Activated CD8-positive, alpha-beta memory T cell treated with anti-CD3 and anti-CD28 coated beads for 48 hours (primary cell): ENCODE measurements around the gene FRMD4A.

Source experiments
- DNase-seq, 3 experiments: peaks; one replicate each; pipeline ENCODE4 v3.0.0-alpha.2; 2020; ENCODE audit warnings: low read depth in 2 of 3, low spot score in 2 of 3

The FRMD4A gene

DNA sequence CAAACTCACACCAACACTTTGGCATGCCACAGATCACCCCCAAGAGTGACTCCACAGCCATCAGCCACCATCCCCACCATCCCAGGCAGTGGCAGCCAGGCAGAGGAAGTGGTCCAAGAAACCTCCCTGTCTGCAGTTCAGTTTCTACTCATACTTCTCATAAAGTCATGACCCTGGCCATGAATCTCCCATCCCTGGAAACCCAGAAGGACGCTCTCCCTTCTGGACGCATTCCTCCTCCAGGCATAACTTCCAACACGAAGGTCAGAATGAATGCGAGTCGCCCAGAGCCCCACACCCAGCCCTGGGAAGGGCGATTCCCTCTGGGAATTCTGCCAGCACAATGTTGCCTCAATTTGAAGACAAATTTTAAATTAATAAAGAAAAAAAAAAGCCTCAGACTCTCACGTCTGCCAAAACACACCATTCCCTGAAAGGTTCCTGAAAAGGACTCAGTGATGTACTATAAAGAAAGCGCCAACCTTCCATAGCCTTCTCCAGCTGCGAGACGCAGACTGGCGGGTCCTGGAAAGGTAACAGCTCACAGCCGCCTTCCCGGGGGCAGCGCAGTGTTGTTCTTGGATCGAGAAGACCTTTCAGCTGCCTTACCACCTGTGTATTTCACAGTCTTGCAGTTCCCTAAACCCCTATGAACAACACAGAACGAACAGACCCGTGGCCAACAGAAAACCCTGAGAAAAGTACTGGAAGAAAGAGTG, 307.6 kb downstream of the FRMD4A start:
- no peak for DNase-seq

DNA sequence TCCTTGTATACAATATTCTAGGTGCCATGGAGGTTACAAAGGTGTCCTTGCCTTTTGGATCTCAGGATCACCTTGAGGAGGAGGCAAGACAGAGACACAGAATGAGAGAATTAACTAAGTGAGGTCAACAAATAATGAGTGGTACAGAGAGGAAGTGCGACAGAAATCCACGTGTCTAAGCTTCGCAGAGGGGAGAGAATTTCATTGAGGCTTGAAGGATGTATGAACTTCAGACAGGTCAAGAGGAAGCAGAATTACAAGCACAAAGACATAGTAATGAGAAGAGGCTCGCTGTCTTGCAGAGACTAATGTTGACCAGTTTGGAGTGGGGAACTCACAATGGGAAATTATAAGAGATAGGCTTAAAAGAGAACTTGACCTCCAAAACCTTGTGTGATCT, 308.7 kb downstream of the FRMD4A start:
- no peak for DNase-seq

- no peak for DNase-seq
These were observed 310.6 kb downstream of the FRMD4A start for GRCh38 chr10:14020037-14020664.

DNA sequence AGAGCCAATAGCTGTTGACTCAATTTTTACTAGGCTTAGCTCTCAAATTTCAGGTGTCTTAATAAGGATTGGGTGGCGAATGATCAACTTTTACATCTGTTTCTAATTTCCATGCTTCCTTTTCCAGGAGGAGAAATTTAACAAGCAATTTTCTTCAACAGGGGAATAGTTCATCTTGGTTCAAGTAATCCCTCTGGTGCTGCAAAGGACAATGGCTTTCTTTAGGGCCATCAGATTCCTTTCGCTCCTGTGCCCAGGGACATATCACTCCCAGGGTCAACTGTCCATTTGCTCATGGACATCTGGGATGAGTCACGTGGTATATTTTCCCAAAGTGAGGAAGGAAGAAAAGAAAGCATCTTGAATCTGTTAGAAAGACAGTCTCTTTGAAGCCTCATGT, 313.3 kb downstream of the FRMD4A start:
- no peak for DNase-seq

DNA sequence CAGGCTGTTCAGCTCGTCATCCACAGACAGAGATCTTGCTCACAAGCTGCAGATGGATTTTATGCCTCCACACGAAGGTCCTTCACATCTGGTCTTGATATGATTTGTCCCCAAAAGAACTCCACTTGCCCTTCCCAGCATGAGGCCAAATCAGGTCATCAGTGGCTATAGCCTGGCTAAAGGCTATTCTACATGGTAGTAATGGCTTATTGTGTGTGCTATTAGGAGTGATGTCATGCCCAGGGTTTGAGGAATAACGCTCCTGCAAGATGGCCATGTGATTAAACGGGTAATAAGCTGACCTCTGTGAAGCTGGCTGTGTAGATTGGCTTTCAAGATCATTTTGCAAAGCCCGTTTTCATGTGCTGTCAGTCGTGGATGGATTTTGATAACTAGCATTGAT, 313.8 kb downstream of the FRMD4A start:
- no peak for DNase-seq

- DNase-seq = no peak
These were observed 314.6 kb downstream of the FRMD4A start for GRCh38 chr10:14016011-14016536.

DNA sequence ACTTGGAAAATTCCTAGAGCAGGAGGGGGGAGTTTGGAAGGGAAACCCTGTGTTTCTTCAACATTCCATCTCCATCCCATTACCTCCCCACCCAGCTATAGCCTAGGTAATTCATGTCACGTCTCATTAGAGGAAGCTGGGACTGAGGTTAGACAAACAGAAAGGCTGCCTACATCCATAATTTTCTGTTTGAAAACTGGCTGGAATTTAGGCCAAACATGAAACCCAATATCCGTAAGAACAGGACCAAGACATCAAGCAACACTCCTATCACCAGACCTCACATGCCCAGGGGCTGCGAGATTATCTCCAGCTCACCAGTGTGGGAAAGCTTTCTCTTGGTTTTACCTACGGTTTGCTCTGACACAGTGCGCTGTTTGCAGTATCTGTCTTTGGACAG, 316.3 kb downstream of the FRMD4A start:
- DNase-seq = no peak

GRCh38 chr10:14010769-14011574, 319.8 kb downstream of the FRMD4A start:
- DNase-seq = no peak

- DNase-seq = no peak
These were observed 320.6 kb downstream of the FRMD4A start for GRCh38 chr10:14010101-14010558.

DNA sequence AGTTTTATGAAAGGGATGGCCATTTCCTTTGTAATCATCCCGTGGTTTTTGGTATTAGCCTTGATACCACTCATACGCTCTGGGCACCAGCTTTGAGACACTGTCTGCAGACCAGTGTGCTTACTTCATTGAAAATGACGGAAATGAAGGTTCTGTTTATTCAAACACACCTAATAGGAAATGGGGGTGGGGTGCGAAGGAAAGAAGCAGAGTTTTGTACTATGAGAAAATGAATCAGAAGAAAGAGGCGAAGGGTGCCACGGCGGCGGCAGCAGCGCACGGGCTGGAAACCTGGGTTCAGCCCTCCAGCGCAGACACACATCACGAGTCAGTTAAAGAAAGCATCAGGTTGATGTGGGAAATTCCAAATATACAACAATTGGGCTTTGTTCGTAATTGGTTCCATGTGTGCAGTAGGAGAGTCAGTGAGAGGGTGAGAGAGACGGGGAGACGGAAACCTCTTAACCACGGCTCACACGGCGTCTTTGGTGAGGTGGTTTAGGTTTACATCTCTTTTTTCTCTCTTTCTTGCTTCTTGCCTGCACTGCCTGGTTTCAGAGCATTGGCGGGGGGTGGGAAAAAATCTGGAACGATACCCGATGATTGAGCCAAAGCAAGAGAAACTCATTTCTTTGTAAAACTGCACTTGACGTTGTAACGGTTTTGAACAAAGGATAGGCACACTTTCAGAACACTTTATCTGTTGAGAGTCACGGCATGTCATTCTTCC, 321.2 kb downstream of the FRMD4A start:
- DNase-seq = peak; percentile 11 to 31 (median 23)

GRCh38 chr10:14008740-14009080, 322.0 kb downstream of the FRMD4A start:
- no peak for DNase-seq

DNA sequence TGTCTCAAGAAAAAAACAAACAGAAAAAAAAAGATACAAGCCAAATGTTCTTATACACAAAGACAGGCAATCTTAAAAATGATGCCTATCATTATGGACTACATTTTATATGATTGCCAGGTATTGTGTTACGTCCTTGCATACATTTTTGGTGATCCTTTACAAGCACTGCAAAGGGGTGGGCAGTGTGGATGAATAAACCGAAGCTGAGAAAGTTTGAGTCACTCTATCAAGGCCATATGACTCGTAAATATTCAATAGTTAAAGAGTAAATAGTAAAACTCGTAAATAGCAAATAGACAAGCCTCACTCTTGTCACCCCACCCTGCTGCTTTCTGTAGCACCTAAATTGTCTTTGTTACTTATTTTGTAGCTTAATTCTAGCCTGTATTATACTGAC, 326.2 kb downstream of the FRMD4A start:
- DNase-seq = no peak

DNA sequence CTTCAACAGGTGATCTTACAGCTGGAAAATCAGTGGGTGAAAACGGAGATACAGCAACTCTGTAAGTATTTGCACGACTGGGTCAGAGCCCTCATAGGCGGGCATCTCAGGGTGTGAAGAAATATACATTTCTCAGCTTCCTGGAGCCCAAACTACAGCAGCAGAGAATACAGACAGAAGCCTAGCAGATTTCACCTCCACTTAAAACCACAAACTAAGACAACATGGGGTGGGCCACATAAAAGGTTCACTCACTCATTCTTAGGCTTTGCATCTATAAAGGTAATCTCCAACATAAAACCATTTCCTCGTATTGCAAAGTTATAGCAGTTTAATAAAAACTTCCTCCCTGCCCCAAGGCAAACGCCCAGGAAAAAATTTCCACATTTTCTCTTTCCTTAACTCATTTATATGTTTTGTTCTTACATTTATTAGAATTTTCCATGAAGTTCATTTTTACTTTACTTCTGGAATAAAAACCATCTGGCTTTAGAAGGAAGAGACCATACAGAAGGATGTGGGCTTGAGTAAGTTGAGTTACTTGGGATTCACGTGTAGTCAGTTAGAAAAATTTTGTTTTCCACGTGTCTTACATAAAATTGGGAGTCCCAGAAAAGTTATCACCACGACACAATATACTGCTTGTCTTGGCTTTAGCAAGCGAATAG, 327.1 kb downstream of the FRMD4A start:
- DNase-seq = no peak

DNA sequence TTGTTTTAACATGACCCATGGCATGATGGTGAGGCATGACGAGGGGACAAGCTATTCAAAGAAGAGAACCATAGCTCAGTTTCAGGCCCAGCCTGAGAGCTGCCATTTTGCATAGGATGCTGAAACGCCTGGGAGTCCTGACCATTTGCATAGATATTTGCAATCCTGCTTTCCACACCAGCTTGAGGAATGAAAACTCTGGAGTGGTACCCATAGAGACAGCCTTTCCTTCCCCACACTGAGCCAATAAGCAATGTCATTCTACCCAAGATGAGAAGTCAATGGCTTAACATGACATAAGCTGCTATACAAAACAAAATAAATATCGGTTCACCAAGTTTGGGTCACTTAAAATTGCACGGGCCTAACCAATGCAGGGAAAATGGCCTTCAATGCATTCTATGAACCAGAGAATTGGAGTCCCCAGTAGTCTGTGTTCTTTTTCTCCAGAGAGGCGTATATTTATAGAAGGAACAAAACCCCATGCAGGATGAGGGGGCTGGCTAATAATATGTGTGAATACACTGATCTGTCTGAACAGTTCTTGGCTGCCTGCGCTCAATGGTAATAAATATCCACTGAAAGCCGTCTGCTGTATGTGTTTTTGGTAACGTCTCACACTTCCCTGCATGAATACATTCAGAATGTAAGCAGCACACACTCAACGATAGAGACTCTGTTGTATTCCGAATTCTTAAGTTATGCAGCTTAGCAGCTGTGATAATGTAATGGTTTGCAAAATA, 329.3 kb downstream of the FRMD4A start:
- no peak for DNase-seq

- DNase-seq = no peak
These were observed 332.4 kb downstream of the FRMD4A start for GRCh38 chr10:13998163-13998835.

GRCh38 chr10:13997650-13998049, 333.1 kb downstream of the FRMD4A start:
- no peak for DNase-seq

DNA sequence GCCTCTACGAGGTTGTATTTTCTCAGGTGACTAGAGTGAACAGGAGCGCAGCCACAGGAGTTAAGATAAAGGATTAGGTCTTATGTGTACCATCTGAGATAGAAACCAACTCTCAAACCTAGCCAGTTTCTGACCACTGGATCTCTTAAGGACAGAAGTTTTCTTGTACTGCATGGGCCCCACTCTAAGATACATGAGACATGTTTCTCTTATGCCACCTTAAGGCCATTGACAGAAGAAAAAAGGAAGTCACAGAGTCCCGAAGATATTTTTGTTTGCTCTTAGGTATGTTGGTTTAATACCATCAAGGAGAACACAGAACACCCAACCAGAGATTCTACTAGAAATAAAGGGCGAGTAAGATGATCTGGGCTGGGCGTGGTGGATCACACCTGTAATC, 335.8 kb downstream of the FRMD4A start:
- DNase-seq = no peak

DNA sequence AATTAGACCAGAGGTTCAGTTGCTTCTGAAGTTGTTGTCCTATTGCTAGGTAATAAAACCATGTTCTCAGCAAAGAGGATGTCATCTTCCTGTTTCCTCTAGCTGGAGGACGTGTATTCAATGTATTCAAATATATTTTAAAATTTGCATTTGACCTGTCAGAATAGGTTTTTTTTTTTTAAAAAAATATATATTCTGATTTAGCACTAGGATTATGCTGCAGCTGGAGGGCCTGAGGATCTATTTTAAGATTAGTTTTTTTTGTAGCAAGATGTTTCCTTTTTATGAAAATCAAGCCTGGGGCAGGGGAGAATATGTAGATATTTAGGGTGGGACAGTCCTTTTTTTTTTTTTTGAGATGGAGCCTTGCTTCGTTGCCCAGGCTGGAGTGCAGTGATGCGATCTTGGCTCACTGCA, 337.0 kb downstream of the FRMD4A start:
- no peak for DNase-seq

GRCh38 chr10:13993169-13993568, 337.6 kb downstream of the FRMD4A start:
- DNase-seq = no peak
